ENCODE data around the gene EPB41L4B.

DNA sequence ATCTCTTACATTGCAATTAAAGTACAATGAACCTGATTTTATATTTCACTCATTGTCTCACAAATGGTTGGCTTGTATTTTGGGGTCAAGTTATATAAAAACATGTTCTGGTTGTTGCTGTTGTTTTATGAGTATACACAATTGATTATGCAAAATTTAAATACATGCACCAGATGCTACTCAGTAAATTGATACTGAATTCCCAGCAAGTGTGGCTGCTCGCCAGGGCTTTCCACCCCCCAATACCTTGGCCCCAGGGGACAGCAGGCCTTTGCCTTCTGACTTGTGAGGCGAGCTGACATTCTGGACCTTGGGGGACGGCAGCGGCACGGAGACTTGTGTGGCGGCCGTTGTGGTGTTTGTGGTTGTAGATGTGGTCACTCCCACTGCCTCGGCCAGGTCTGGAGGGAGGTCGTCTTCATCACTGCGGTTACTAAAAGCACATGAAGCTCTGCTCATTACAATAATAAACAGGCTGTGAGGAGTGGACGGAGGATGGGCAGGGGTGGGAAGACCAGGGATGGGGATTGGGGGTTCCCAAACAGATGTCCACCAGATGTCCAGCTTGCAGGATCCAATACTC lies 126.8 kb downstream of the EPB41L4B start:
- TF ChIP-seq, protein P1, sequence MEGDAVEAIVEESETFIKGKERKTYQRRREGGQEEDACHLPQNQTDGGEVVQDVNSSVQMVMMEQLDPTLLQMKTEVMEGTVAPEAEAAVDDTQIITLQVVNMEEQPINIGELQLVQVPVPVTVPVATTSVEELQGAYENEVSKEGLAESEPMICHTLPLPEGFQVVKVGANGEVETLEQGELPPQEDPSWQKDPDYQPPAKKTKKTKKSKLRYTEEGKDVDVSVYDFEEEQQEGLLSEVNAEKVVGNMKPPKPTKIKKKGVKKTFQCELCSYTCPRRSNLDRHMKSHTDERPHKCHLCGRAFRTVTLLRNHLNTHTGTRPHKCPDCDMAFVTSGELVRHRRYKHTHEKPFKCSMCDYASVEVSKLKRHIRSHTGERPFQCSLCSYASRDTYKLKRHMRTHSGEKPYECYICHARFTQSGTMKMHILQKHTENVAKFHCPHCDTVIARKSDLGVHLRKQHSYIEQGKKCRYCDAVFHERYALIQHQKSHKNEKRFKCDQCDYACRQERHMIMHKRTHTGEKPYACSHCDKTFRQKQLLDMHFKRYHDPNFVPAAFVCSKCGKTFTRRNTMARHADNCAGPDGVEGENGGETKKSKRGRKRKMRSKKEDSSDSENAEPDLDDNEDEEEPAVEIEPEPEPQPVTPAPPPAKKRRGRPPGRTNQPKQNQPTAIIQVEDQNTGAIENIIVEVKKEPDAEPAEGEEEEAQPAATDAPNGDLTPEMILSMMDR (conservative IDR thresholded peaks at IDR 0.05 in 1 of 2, IDR thresholded peaks at IDR 0.05 in 1 of 2; ENCODE audit: extremely low read depth in 1 of 2, insufficient read depth in 1 of 2, low read depth in 1 of 2, low read length in 2 of 2): no peak
- TF ChIP-seq EZH2 (IDR thresholded peaks at IDR 0.05; ENCODE audit: borderline replicate concordance, low read length): no peak
